Fibroblast of skin of abdomen (primary cell): ENCODE measurements around the gene PPIF.

ENCODE experiments used
- DNase-seq: peaks from one replicate; pipeline ENCODE4 v3.0.0-alpha.2; 2013

The PPIF gene

DNA sequence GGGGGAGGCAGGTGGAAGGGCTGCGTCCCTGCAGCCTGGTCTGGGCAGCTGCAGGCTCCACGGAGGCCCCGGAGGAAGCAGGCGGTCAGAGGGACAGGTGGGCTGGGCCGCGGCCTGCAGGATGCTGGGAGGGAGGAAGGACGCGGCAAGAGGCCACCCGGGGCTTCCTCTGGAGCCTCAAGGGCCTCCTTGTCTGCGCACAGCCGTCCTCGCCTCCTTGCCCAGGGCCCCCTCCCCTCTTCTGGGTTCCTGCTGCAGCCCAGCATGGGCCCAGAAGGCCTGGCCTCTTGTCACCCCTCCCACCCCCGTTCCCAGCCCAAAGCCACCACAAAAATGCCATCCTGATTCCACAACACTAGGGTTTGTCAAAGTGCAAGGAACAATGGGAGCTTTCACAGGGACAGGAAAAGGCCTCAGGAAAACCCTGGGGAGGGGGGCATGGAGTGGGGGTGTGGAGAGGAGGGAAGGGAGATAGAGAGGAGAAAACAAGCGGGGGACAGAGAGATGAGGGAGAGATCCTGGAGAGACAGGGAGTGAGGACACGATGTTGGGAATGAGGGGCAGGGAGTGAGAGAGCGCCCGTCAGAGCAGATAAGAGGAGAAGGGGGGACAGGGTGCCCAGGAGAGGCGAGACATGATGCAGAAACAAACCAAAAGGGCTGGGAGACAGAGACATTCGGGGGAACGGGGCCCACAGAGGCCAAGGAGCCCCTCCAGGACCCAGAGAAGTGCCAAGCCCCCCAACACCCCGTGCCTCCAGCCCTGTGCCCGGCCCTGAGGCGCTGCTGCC, 56.4 kb downstream of the PPIF start:
- no peak for DNase-seq

GRCh38 chr10:79404231-79404609, 57.0 kb downstream of the PPIF start:
- peak; percentile 83 for DNase-seq

GRCh38 chr10:79404690-79405131, 57.4 kb downstream of the PPIF start:
- no peak for DNase-seq
